ENCODE data around the gene DUSP16.

GRCh38 chr12:12495536-12495935, 67.1 kb downstream of the DUSP16 start:
- TF ChIP-seq CHD1 (IDR thresholded peaks at IDR 0.05; ENCODE audit: low read depth, low read length) (no peak), JUND (IDR thresholded peaks at IDR 0.05; ENCODE audit: low read length) (no peak), ZNF274 (IDR thresholded peaks at IDR 0.05; ENCODE audit: borderline replicate concordance, extremely low read depth, low read length) (no peak), YY1 (IDR thresholded peaks at IDR 0.05; ENCODE audit: low read depth, low read length) (no peak), POLR2A (IDR thresholded peaks at IDR 0.05; ENCODE audit: control extremely low read depth in 1 of 2, low read depth in 2 of 2, low read length in 2 of 2) (no peak), RAD21 (IDR thresholded peaks at IDR 0.05 in 1 of 2, conservative IDR thresholded peaks at IDR 0.05 in 1 of 2; ENCODE audit: low read depth in 2 of 2, low read length in 2 of 2) (no peak), ATF2 (IDR thresholded peaks at IDR 0.05; ENCODE audit: low read length) (no peak), EZH2 (IDR thresholded peaks at IDR 0.05; ENCODE audit: low read depth, low read length, severe bottlenecking) (no peak), EP300 (IDR thresholded peaks at IDR 0.05; ENCODE audit: borderline replicate concordance in 1 of 2, low read depth in 2 of 2, low read length in 2 of 2) (no peak), TBP (IDR thresholded peaks at IDR 0.05; ENCODE audit: low read depth, low read length) (no peak), RFX5 (IDR thresholded peaks at IDR 0.05; ENCODE audit: borderline replicate concordance, low read depth, low read length) (no peak), BCL11A (IDR thresholded peaks at IDR 0.05; ENCODE audit: low read depth in 2 of 2, low read length in 2 of 2) (no peak)
- TF ChIP-seq, protein P1, sequence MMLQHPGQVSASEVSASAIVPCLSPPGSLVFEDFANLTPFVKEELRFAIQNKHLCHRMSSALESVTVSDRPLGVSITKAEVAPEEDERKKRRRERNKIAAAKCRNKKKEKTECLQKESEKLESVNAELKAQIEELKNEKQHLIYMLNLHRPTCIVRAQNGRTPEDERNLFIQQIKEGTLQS (IDR thresholded peaks at IDR 0.05; ENCODE audit: insufficient read depth, low read depth, low read length): no peak
